KMS-11 (cell line): ENCODE measurements around the gene COQ9.

Experiments
- H2AFZ ChIP-seq: fragments of 200-600 bp; sonication (generic); 2 replicates; pipeline ENCODE4 v1.6.1; 2016; ENCODE audit warnings: antibody characterized with exemption, mixed run types, low read depth
- H3K27ac ChIP-seq: fragments of 200-600 bp; sonication (generic); 2 replicates; pipeline ENCODE4 v1.6.1; 2016; ENCODE audit warnings: mild to moderate bottlenecking, mixed run types
- H3K27me3 ChIP-seq: fragments of 200-600 bp; sonication (generic); 2 replicates; pipeline ENCODE4 v1.6.1; 2017; ENCODE audit warnings: mild to moderate bottlenecking, low read depth, mixed run types, moderate library complexity; ENCODE audit not compliant: insufficient read depth
- H3K36me3 ChIP-seq: fragments of 200-600 bp; sonication (generic); 2 replicates; pipeline ENCODE4 v1.6.1; 2017; ENCODE audit warnings: mild to moderate bottlenecking, mixed run types; ENCODE audit not compliant: insufficient read depth
- H3K4me1 ChIP-seq: fragments of 200-600 bp; sonication (generic); 2 replicates; pipeline ENCODE4 v1.6.1; 2016; ENCODE audit warnings: mild to moderate bottlenecking, low read depth, mixed run types; ENCODE audit not compliant: poor library complexity, severe bottlenecking
- H3K4me2 ChIP-seq: fragments of 200-600 bp; sonication (generic); 2 replicates; pipeline ENCODE4 v1.7.0; 2016; ENCODE audit warnings: mild to moderate bottlenecking, mixed run types
- H3K4me3 ChIP-seq: fragments of 200-600 bp; sonication (generic); IDR thresholded peaks from 2 replicates; pipeline ENCODE4 v1.6.1; 2017; ENCODE audit warnings: low read depth, low read length, mixed read lengths; ENCODE audit not compliant: insufficient read depth
- H3K79me2 ChIP-seq: fragments of 200-600 bp; sonication (generic); 2 replicates; pipeline ENCODE4 v1.6.1; 2016; ENCODE audit warnings: low read depth, mixed run types; ENCODE audit not compliant: insufficient read depth
- H3K9ac ChIP-seq: fragments of 200-600 bp; sonication (generic); 2 replicates; pipeline ENCODE4 v1.6.1; 2016; ENCODE audit warnings: mild to moderate bottlenecking, mixed run types
- H4K20me1 ChIP-seq: fragments of 200-600 bp; sonication (generic); 2 replicates; pipeline ENCODE4 v1.6.1; 2016; ENCODE audit warnings: mild to moderate bottlenecking, mixed run types; ENCODE audit not compliant: insufficient read depth
- TF ChIP-seq, protein P1 (sequence below): fragments of 200-600 bp; sonication (generic); conservative IDR thresholded peaks from 2 replicates; pipeline ENCODE4 v1.6.1; 2017; ENCODE audit warnings: low read depth, mild to moderate bottlenecking, antibody characterized with exemption, low read length, moderate library complexity, mixed read lengths

Gene COQ9

GRCh38 chr16:57469917-57470470 lies 22.7 kb downstream of the COQ9 start:
- TF ChIP-seq, protein P1, sequence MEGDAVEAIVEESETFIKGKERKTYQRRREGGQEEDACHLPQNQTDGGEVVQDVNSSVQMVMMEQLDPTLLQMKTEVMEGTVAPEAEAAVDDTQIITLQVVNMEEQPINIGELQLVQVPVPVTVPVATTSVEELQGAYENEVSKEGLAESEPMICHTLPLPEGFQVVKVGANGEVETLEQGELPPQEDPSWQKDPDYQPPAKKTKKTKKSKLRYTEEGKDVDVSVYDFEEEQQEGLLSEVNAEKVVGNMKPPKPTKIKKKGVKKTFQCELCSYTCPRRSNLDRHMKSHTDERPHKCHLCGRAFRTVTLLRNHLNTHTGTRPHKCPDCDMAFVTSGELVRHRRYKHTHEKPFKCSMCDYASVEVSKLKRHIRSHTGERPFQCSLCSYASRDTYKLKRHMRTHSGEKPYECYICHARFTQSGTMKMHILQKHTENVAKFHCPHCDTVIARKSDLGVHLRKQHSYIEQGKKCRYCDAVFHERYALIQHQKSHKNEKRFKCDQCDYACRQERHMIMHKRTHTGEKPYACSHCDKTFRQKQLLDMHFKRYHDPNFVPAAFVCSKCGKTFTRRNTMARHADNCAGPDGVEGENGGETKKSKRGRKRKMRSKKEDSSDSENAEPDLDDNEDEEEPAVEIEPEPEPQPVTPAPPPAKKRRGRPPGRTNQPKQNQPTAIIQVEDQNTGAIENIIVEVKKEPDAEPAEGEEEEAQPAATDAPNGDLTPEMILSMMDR: no peak
- H3K36me3 ChIP-seq: no peaks in the 10 kb centered on the region; the same call in 1 of the 2 replicates
- H3K79me2 ChIP-seq: no peaks in the 10 kb centered on the region
- H3K4me3 ChIP-seq: no peak overlapping the region
- H4K20me1 ChIP-seq: no peaks in the 10 kb centered on the region
- no peak overlapping the region for H3K4me2 ChIP-seq
- H3K4me1 ChIP-seq: no peaks in the 10 kb centered on the region
- H3K27me3 ChIP-seq: no peaks in the 10 kb centered on the region
- H3K9ac ChIP-seq: no peak overlapping the region
- no peak overlapping the region for H2AFZ ChIP-seq
- H3K27ac ChIP-seq: no peak overlapping the region

DNA sequence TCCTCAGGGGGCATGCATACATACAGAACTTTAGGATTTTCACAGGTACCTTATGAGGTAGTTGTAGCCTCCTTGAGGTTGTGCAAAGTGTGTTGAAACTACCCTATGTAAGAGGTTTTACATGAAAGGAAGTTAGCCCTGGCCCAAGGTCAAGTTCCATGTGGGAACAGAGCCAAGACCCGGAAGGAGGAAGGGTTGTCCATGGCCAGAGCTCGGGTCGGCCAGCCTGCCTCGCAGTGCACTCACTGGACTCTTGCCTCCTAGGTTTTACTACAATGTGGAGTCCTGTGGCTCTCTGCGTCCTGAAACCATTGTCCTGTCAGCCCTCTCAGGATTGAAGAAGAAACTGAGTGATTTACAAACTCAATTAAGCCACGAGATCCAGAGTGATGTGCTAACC lies 23.4 kb downstream of the COQ9 start:
- H3K4me3 ChIP-seq: no peak overlapping the region
- no peak overlapping the region for H2AFZ ChIP-seq
- H3K4me2 ChIP-seq: no peak overlapping the region
- no peak overlapping the region for H3K27ac ChIP-seq
- no peak overlapping the region for H3K9ac ChIP-seq
- TF ChIP-seq, protein P1: no peak
- no peaks in the 10 kb centered on the region for H3K79me2 ChIP-seq
- no peaks in the 10 kb centered on the region for H4K20me1 ChIP-seq
- H3K4me1 ChIP-seq: no peaks in the 10 kb centered on the region
- H3K36me3 ChIP-seq: no peaks in the 10 kb centered on the region; the same call in 1 of the 2 replicates
- no peaks in the 10 kb centered on the region for H3K27me3 ChIP-seq

DNA sequence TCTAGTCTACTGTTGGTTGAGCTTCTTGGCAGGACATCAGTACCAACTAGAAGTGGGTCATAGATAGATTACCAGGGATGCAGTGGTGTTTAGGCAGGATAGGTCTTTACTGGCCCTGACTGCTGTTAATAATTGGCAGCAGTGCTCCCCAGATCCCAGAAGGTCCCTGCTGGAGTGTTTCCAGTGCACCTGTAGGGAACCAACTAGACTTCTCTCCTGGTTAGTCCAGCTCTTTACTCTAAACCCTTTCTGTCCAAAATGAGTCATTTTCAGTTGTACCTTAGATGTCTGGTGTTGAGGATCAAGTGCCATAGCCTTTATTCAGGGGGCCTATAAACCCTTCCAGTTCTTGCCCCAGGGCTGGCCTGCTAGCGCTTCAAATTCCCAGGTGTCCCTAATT lies 23.9 kb downstream of the COQ9 start:
- peaks cover 3% of the 10 kb centered on the region for H3K4me1 ChIP-seq
- no peaks in the 10 kb centered on the region; the same call in 1 of the 2 replicates for H3K36me3 ChIP-seq
- H3K79me2 ChIP-seq: no peaks in the 10 kb centered on the region
- H4K20me1 ChIP-seq: no peaks in the 10 kb centered on the region
- H3K27me3 ChIP-seq: no peaks in the 10 kb centered on the region
- H3K9ac ChIP-seq: no peak overlapping the region
- H3K4me2 ChIP-seq: no peak overlapping the region
- H3K27ac ChIP-seq: no peak overlapping the region
- TF ChIP-seq, protein P1: no peak
- H3K4me3 ChIP-seq: no peak overlapping the region
- H2AFZ ChIP-seq: no peak overlapping the region

DNA sequence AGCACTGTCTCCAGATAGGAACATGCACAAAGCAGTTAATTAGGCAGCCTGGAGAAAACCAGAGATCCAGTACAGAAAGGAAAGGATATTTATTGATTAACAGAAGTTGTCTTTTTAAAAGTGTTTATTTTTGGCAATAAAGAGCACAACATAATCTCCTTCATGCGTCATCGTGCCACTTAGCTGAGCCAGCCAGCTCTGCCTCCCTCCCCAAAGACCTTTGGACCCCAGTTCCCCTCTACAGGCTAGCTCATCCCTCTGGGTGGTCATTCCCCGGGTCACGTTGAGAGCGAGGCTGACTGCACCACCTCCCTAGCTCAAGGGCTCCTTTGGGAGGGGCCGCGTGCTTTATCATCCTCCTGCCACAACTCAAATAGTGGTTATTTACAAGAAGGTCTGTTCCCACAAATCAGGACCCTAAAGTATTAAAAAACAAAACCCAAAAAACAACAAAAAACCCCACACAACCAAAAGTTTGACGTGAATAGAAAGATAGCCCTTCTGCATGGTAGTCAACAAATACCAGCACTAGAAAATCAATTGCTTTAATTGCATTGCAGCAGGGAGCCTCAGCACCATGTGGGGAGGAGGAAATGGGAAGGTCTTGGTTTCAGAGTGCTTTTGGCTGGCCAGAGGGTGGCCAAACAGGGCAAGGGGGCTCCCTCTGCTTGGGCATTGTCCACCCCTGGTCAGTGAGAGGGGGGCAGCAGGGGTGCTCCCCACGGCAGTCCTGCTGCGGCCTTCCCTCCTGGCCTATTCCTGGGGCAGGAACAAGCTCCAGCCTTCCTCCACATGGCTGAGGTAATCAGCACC lies 24.8 kb downstream of the COQ9 start:
- Histone ChIP-seq H3K27ac (no peak overlapping the region), H3K36me3 (no peaks in the 10 kb centered on the region; the same call in 1 of the 2 replicates), H3K4me2 (no peak overlapping the region), H3K9ac (no peak overlapping the region), H3K4me3 (no peak overlapping the region), H4K20me1 (no peaks in the 10 kb centered on the region), H3K79me2 (no peaks in the 10 kb centered on the region), H2AFZ (no peak overlapping the region), H3K27me3 (no peaks in the 10 kb centered on the region), H3K4me1 (peaks cover 11% of the 10 kb centered on the region)
- TF ChIP-seq, protein P1: no peak
